COR-L47 (cell line): Measurements from ENCODE around the gene RAB32.

Experiments
- DNase-seq: peaks from one replicate; lab custom pipeline; 2025; lab: John Stamatoyannopoulos, UW

The RAB32 gene

DNA sequence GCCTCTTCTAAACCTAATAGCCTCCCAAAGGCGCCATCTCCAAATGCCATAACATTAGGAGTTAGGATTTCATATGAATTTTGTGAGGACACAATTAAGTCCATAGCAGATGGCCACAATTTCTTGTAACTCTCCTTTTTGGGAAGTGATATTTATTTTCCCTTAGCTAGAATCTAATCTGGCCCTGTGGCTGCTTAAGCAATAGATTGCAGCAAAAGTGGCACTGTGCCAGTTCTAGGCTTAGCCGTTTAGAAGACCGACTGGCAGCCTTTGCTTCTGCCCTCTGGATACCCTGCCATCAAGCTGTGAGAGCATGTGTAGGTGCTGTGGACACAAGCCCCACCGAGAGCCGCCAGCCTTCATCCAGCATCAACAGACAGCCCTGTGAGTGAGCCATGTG is 39.2 kb downstream of the RAB32 start:
- no peak for DNase-seq

DNA sequence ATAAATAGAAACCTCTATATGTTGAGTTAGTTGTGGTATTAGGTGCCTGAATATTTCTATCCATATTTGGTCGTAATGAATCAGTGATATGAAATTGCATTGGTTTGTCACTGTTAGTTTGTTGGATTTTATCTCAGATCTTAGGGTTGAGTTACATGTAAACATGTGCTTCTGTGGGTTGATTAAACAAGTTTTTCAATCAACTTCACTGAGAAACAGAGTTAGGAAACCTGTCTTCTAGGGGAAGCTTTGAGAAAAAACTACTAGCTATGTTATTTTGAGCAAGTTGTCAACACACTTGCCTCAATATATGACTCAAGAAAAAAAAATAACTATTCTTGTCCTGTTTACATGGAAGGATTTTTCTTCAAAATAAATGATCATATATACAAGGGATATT is 40.3 kb downstream of the RAB32 start:
- no peak for DNase-seq

- no peak for DNase-seq
Observed at GRCh38 chr6:146587459-146587858, 43.8 kb downstream of the RAB32 start.

DNA sequence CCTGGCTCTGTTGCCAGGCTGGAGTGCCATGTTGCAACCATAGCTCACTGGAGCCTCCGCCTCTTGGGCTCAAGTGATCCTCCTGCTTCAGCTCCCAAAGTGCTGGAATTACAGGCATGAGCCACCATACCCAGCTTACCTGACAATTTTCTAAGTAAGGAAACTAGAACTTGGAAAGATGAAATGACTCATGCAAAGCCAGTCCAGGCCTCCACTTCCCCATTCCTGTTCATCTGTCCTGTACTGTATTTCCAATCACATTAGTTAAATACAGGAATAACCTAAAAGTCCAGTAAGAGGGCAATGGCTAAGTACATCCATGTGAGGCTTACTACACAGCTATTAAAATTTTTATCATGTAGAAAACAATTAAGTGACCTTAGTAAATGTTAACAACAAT is 46.9 kb downstream of the RAB32 start:
- DNase-seq = no peak

GRCh38 chr6:146592451-146592850 is 48.8 kb downstream of the RAB32 start:
- no peak for DNase-seq

GRCh38 chr6:146593986-146594385 is 50.4 kb downstream of the RAB32 start:
- no peak for DNase-seq

GRCh38 chr6:146594495-146594894 is 50.9 kb downstream of the RAB32 start:
- DNase-seq = no peak

GRCh38 chr6:146595972-146596731 is 52.5 kb downstream of the RAB32 start:
- no peak for DNase-seq

- peak; percentile 0 for DNase-seq
Observed at GRCh38 chr6:146598772-146599405, 55.3 kb downstream of the RAB32 start, which contains the start of gene ADGB. ADGB (plus strand) TSS chr6:146598972; CDS start chr6:146599041, 69 bp downstream.

DNA sequence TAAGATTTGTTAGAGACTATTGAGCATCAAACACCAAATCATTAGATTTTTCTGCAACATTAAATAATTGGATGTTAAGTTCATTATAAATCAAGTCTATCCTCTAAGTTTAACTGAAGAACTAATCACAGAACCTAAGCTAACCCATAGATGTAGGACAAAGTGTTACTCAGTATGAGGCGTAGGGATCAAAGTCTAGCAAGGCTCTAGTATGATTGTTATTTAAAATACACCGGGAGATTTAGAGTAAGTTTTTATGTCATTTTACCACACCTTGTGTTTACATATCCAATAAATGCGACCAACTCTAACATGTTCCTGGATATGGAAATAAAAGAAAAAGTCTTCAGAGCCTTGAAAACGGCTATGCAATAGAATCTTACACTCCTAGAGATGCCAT is 57.7 kb downstream of the RAB32 start:
- DNase-seq = no peak

DNA sequence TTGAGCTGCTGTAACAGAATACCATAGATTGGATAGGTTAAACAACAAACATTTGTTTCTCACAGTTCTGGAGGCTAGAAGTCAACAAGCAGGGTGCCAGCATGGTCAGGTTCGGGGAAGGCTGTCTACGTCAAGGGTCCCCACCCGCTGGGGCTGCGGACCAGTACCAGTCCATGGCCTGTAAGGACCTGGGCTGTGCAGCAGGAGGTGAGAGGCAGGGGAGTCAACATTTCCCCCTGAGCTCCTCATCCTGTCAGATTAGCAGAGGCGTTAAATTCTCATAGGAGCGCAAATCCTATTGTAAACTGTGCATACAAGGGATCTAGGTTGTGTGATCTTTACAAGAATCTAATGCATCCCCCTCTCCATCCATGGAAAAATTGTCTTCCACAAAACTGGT is 58.9 kb downstream of the RAB32 start:
- DNase-seq = no peak
